Effector memory CD8-positive, alpha-beta T cell (primary cell): ENCODE results near the gene UVSSA.

ENCODE experiments used
- ATAC-seq: fragments of 150-1000 bp; cut with Tn5 transposase; replicated peaks from 2 replicates; pipeline ENCODE4 v1.10.0; 2021; ENCODE audit warnings: mild to moderate bottlenecking, moderate library complexity
- DNase-seq, 3 experiments: peaks; one replicate each; pipeline ENCODE4 v3.0.0; 2021
- H3K27ac Mint-ChIP-seq, 2 donors: one replicate each; pipeline ENCODE4 v1.8.0; 2022; ENCODE audit warnings: mild to moderate bottlenecking in 2 of 2, mixed read lengths in 2 of 2, moderate library complexity in 2 of 2
- H3K27me3 Mint-ChIP-seq, 2 donors: one replicate each; pipeline ENCODE4 v1.8.0; 2022; ENCODE audit warnings: mixed read lengths in 2 of 2
- H3K36me3 Mint-ChIP-seq: one replicate; pipeline ENCODE4 v1.8.0; 2022; ENCODE audit warnings: mild to moderate bottlenecking, moderate library complexity, mixed read lengths; ENCODE audit not compliant: insufficient read depth
- H3K4me1 Mint-ChIP-seq, 2 donors: one replicate each; pipeline ENCODE4 v1.8.0; 2022; ENCODE audit warnings: low read depth in 2 of 2, mixed read lengths in 2 of 2
- H3K4me3 Mint-ChIP-seq, 2 donors: one replicate each; pipeline ENCODE4 v1.8.0; 2022; ENCODE audit warnings: mild to moderate bottlenecking in 2 of 2, mixed read lengths in 2 of 2, moderate library complexity in 2 of 2
- H3K9me3 Mint-ChIP-seq, 2 donors: one replicate each; pipeline ENCODE4 v1.8.0; 2022; ENCODE audit warnings: mixed read lengths in 2 of 2

Gene UVSSA

GRCh38 chr4:1395941-1396805, 49.2 kb downstream of the UVSSA start:
- Mint-ChIP-seq H3K9me3 (peaks cover 0 to 4% of the 10 kb centered on the region in 2 donors), H3K4me3 (no peak overlapping the region), H3K27me3 (peaks cover 0 to 14% of the 10 kb centered on the region in 2 donors), H3K36me3 (no peaks in the 10 kb centered on the region), H3K4me1 (no peaks in the 10 kb centered on the region), H3K27ac (no peak overlapping the region)
- no peak for DNase-seq
- no peak for ATAC-seq

GRCh38 chr4:1396806-1397455, 49.9 kb downstream of the UVSSA start:
- no peaks in the 10 kb centered on the region for H3K36me3 Mint-ChIP-seq
- peaks cover 0 to 4% of the 10 kb centered on the region in 2 donors for H3K9me3 Mint-ChIP-seq
- ATAC-seq: no peak
- DNase-seq: no peak
- H3K4me1 Mint-ChIP-seq: no peaks in the 10 kb centered on the region
- H3K27ac Mint-ChIP-seq: no peak overlapping the region
- H3K27me3 Mint-ChIP-seq: peaks cover 0 to 21% of the 10 kb centered on the region in 2 donors
- no peak overlapping the region for H3K4me3 Mint-ChIP-seq

DNA sequence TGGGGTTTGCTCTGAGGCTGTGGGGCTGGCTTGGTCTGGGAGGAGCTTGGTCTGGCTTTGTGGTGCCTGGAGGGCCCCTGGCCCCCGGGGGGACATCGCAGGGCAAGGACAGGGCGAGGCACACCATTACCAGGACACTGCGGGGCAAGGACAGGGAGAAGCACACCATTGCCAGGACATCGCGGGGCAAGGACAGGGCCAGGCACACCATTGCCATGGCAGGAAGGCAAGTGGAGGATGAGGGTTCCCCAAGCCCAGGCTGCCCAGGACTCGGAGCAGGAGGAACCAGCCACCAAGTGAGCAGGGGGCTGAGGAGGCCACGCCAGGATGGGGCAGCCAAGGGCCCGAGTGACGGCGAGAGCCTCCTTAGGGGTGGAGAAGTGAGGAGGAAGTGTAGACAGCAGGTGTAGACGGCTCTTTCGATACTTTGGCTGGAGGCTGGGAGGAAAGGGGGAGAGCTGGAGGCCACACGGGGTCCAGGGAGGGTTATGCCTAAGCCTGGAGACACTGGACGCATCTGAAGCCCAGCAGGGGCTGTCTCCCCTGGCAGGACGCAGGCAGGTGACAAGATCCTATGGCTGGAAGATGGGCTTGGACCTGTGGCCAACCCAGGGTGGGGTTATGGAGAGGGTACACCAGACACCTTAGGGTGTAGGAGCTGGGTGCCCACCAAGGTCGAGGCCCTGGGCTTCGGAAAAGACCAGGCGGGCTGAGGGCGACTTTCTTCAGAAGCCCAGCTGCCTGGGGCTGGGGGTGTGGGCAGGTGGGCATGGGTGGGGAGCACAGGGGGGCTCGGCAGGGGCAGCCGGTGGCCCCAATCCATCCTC, 51.9 kb downstream of the UVSSA start:
- peaks cover 0 to 26% of the 10 kb centered on the region in 2 donors for H3K27me3 Mint-ChIP-seq
- no peak overlapping the region for H3K27ac Mint-ChIP-seq
- ATAC-seq: no peak
- no peaks in the 10 kb centered on the region for H3K36me3 Mint-ChIP-seq
- peaks cover 0 to 4% of the 10 kb centered on the region in 2 donors for H3K9me3 Mint-ChIP-seq
- DNase-seq: no peak
- H3K4me1 Mint-ChIP-seq: peaks cover 0 to 1% of the 10 kb centered on the region in 2 donors
- no peak overlapping the region for H3K4me3 Mint-ChIP-seq

GRCh38 chr4:1399508-1400190, 52.6 kb downstream of the UVSSA start:
- peak overlapping the region in 1 of 2 donors; percentile 28 for H3K27ac Mint-ChIP-seq
- H3K4me1 Mint-ChIP-seq: peaks cover 0 to 1% of the 10 kb centered on the region in 2 donors
- ATAC-seq (no peak), DNase-seq (no peak)
- H3K4me3 Mint-ChIP-seq: no peak overlapping the region
- H3K27me3 Mint-ChIP-seq: peaks cover 0 to 26% of the 10 kb centered on the region in 2 donors
- peaks cover 0 to 4% of the 10 kb centered on the region in 2 donors for H3K9me3 Mint-ChIP-seq
- no peaks in the 10 kb centered on the region for H3K36me3 Mint-ChIP-seq

DNA sequence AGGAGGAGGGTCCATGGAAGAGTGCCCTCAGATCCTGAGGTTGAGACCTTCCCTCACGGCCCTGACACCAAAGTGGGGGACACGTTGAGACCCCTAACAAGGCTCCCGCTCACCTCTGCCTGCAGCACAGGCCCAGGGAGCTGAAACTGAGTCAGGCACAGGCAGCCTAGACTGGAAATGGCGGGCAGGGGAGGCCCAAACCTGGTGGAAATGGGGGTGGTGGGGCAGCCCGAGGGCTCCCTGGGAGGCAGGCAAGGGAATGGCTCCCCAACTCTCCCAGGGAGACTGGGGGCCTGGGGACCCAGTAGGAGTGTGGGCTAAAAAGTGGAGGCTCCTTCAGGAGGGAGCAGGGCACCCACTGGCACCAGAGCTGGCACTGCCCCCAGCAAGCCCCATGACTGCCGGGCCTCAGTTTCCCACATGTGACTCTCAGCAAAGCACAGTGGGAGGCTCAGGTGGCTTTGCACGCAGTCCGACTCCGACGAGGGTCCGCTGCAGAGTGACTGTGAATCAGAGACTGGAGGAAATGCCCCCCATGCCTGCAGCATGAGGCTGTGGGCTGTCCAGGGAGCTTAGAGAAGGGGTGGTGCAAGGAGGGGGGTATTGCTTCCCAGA, 53.3 kb downstream of the UVSSA start:
- Mint-ChIP-seq H3K4me1 (peaks cover 0 to 3% of the 10 kb centered on the region in 2 donors), H3K9me3 (peaks cover 0 to 4% of the 10 kb centered on the region in 2 donors), H3K36me3 (no peaks in the 10 kb centered on the region), H3K27me3 (peaks cover 6 to 31% of the 10 kb centered on the region in 2 donors), H3K4me3 (no peak overlapping the region), H3K27ac (peak overlapping the region in 1 of 2 donors; percentile 28)
- DNase-seq (no peak), ATAC-seq (no peak)

- H3K9me3 Mint-ChIP-seq: peaks cover 0 to 1% of the 10 kb centered on the region in 2 donors
- no peak overlapping the region for H3K4me3 Mint-ChIP-seq
- peaks cover 0 to 4% of the 10 kb centered on the region in 2 donors for H3K4me1 Mint-ChIP-seq
- DNase-seq: no peak
- H3K27ac Mint-ChIP-seq: no peak overlapping the region
- no peak for ATAC-seq
- peaks cover 9 to 35% of the 10 kb centered on the region in 2 donors for H3K27me3 Mint-ChIP-seq
- no peaks in the 10 kb centered on the region for H3K36me3 Mint-ChIP-seq
These were observed 53.9 kb downstream of the UVSSA start for GRCh38 chr4:1400831-1401408.

GRCh38 chr4:1401409-1402020, 54.5 kb downstream of the UVSSA start:
- peaks cover 0 to 4% of the 10 kb centered on the region in 2 donors for H3K4me1 Mint-ChIP-seq
- DNase-seq (no peak), ATAC-seq (no peak)
- H3K36me3 Mint-ChIP-seq: no peaks in the 10 kb centered on the region
- no peak overlapping the region for H3K4me3 Mint-ChIP-seq
- H3K27ac Mint-ChIP-seq: no peak overlapping the region
- H3K9me3 Mint-ChIP-seq: peaks cover 0 to 1% of the 10 kb centered on the region in 2 donors
- H3K27me3 Mint-ChIP-seq: peaks cover 9 to 35% of the 10 kb centered on the region in 2 donors

DNA sequence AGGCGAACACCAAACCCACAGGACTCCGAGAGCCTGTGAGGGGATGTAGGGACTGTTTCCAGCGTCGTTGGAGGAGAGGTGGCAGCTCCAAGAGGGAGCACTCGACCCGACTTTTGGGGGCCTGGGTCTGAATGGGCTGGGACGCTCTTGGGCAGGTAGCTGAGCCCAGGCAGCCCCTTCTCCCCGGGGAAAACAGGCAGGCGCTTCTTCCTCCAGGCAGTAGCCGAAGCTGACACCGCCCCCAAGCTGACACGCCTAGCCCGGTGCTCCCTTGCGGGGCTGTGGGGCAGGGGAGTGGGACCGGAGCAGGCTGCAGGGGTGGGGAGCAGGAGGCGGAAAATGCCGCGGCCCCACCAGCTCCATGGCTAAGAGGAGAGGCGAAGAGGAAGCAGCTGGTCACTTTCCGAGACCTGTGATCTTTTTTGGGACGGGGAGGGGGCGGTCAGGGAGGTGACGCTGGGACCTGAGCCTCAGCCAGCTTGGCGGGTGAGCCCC, 55.1 kb downstream of the UVSSA start:
- no peak for ATAC-seq
- no peaks in the 10 kb centered on the region for H3K36me3 Mint-ChIP-seq
- no peak for DNase-seq
- no peak overlapping the region for H3K27ac Mint-ChIP-seq
- peaks cover 9 to 38% of the 10 kb centered on the region in 2 donors for H3K27me3 Mint-ChIP-seq
- peaks cover 0 to 4% of the 10 kb centered on the region in 2 donors for H3K4me1 Mint-ChIP-seq
- H3K9me3 Mint-ChIP-seq: no peaks in the 10 kb centered on the region
- no peak overlapping the region for H3K4me3 Mint-ChIP-seq

GRCh38 chr4:1402516-1403091, 55.6 kb downstream of the UVSSA start:
- Mint-ChIP-seq H3K4me1 (peaks cover 0 to 4% of the 10 kb centered on the region in 2 donors), H3K36me3 (no peaks in the 10 kb centered on the region), H3K4me3 (no peak overlapping the region), H3K9me3 (no peaks in the 10 kb centered on the region), H3K27ac (no peak overlapping the region), H3K27me3 (peaks cover 15 to 43% of the 10 kb centered on the region in 2 donors)
- ATAC-seq (no peak), DNase-seq (no peak)

DNA sequence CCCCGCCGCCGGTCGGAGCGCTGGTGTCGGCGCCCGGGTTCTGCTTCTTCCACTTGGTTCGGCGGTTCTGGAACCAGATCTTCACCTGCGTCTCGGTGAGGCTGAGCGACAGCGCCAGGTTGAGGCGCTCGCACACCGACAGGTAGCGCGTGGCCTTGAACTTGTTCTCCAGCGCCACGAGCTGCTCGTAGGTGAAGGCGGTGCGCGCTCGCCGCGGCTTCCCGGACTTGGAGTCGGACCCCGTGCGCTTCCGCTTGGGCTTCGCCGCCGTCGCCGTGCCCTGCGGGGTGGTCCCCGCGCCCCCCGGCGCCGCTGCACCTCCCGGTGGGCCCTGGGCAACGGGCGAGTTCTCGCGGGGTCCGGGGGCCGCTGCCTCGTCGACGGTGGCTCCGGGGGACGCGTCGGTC, 56.2 kb downstream of the UVSSA start:
- DNase-seq (no peak), ATAC-seq (no peak)
- H3K27ac Mint-ChIP-seq: no peak overlapping the region
- no peak overlapping the region for H3K4me3 Mint-ChIP-seq
- peaks cover 0 to 4% of the 10 kb centered on the region in 2 donors for H3K4me1 Mint-ChIP-seq
- no peaks in the 10 kb centered on the region for H3K9me3 Mint-ChIP-seq
- H3K36me3 Mint-ChIP-seq: no peaks in the 10 kb centered on the region
- H3K27me3 Mint-ChIP-seq: peaks cover 18 to 49% of the 10 kb centered on the region in 2 donors

DNA sequence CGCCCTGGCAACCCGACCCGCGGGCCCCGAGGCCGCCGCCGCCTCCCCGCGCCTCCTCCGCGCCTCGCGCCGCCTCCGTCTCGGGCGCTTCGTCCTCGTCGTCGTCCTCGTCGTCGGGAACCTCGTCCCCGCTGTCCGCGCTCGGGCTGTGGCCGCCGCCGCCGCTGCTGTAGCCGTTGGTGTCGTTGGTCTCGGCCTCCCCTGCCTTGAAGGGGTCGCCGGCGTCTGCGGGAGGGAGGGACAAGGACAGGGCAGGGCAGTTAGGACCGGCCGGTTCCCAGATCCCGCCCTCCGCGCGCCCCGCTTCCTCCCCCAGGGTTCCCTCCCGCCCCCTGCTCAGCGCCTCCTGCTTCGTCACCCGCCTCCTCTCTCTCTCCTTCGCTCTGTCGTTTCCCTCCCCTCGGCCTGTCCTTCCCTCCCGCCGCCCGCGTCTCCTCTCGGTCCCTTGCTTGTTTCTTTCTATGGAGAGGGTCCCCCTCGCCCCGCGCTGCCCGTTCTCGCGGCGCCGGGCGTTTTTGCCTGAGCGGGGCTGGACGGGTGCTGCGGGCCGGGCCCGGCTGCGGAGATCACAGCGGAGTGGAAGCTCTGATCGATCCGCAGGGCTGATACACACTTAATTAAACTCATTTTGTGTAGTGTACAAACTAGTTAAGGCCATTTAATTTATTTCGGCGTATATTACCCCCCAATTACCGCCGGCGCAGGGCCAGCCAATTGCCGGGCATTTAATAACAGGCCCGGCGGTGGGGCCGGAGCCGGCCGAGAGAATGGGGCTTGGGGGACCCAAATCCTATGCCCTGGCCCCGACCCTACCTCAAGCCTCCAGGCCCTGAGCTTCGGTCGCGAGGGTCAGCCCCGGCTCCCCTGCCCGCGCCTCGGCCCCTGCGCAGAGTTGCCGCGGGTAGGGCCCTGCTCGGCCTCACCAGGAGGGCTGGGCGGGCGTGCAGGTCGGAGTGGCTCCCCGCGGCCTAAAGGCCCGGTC, 56.9 kb downstream of the UVSSA start:
- Mint-ChIP-seq H3K9me3 (no peaks in the 10 kb centered on the region), H3K36me3 (no peaks in the 10 kb centered on the region), H3K4me3 (peak overlapping the region; percentile 33 to 45), H3K4me1 (peaks cover 0 to 4% of the 10 kb centered on the region in 2 donors), H3K27ac (no peak overlapping the region), H3K27me3 (peaks cover 25 to 56% of the 10 kb centered on the region in 2 donors)
- DNase-seq (no peak), ATAC-seq (no peak)
